DOHH2 (cell line): Measurements from ENCODE around the gene ANK2.

Experiments used
- H3F3A ChIP-seq: fragments of 200-600 bp; sonication (generic), shearing (Covaris generic); 2 replicates; pipeline ENCODE4 v1.6.0; 2016; ENCODE audit warnings: antibody characterized with exemption, mild to moderate bottlenecking; ENCODE audit not compliant: control insufficient read depth, insufficient read depth
- H3K27ac ChIP-seq: fragments of 200-600 bp; sonication (generic); 2 replicates; pipeline ENCODE4 v1.5.1; 2014; ENCODE audit warnings: low read depth, mild to moderate bottlenecking, low read length, moderate library complexity
- H3K27me3 ChIP-seq: fragments of 200-600 bp; sonication (generic); 2 replicates; pipeline ENCODE4 v1.6.1; 2014; ENCODE audit warnings: mild to moderate bottlenecking, low read length, mixed read lengths; ENCODE audit not compliant: control insufficient read depth
- H3K36me3 ChIP-seq: fragments of 200-600 bp; sonication (generic); 2 replicates; pipeline ENCODE4 v1.6.1; 2014; ENCODE audit warnings: mild to moderate bottlenecking, low read length, moderate library complexity, mixed read lengths; ENCODE audit not compliant: control insufficient read depth
- H3K4me1 ChIP-seq: fragments of 200-600 bp; sonication (generic); 2 replicates; pipeline ENCODE4 v1.6.1; 2014; ENCODE audit warnings: mild to moderate bottlenecking, low read length, mixed read lengths; ENCODE audit not compliant: control insufficient read depth
- H3K4me2 ChIP-seq: fragments of 200-600 bp; sonication (generic); 2 replicates; pipeline ENCODE4 v1.6.0; 2014; ENCODE audit warnings: mild to moderate bottlenecking, low read length, moderate library complexity
- H3K4me3 ChIP-seq: fragments of 200-600 bp; sonication (generic); 2 replicates; pipeline ENCODE4 v1.5.1; 2014; ENCODE audit warnings: mild to moderate bottlenecking, low read length, mixed read lengths
- H3K79me2 ChIP-seq: fragments of 200-600 bp; sonication (generic); 2 replicates; pipeline ENCODE4 v1.6.1; 2014; ENCODE audit warnings: mild to moderate bottlenecking, low read length, mixed read lengths; ENCODE audit not compliant: control insufficient read depth
- H3K9me2 ChIP-seq: fragments of 200-600 bp; sonication (generic); replicated peaks from 2 replicates; pipeline ENCODE4 v1.6.1; 2014; ENCODE audit warnings: mild to moderate bottlenecking, low read length, mixed read lengths; ENCODE audit not compliant: control insufficient read depth
- H3K9me3 ChIP-seq: fragments of 200-600 bp; sonication (generic); 2 replicates; pipeline ENCODE4 v1.6.1; 2014; ENCODE audit warnings: antibody characterized with exemption, low read length, mixed read lengths; ENCODE audit not compliant: control insufficient read depth, insufficient read depth
- H4K20me1 ChIP-seq: fragments of 200-600 bp; sonication (generic); 2 replicates; pipeline ENCODE4 v1.6.0; 2014; ENCODE audit warnings: low read depth, mild to moderate bottlenecking, antibody characterized with exemption, low read length, moderate library complexity; ENCODE audit not compliant: control insufficient read depth, insufficient read depth
- CTCF ChIP-seq: fragments of 200-600 bp; sonication (generic); IDR thresholded peaks from one replicate; pipeline ENCODE4 v1.5.1; 2014; ENCODE audit warnings: antibody characterized with exemption, mild to moderate bottlenecking, low read depth, low read length; ENCODE audit not compliant: poor library complexity, severe bottlenecking
- EZH2phosphoT487 ChIP-seq: fragments of 200-600 bp; sonication (generic); IDR thresholded peaks from 2 replicates; pipeline ENCODE4 v1.6.1; 2017; ENCODE audit warnings: borderline replicate concordance, mild to moderate bottlenecking, antibody characterized with exemption, low read length, moderate library complexity, mixed read lengths

ANK2 gene

GRCh38 chr4:113122066-113122465 is 72.6 kb downstream of the ANK2 start:
- Histone ChIP-seq H3K27ac (no peak overlapping the region), H3K27me3 (peaks cover 10% of the 10 kb centered on the region), H3K9me2 (no peaks in the 10 kb centered on the region), H3F3A (no peaks in the 10 kb centered on the region), H3K4me2 (no peak overlapping the region), H4K20me1 (no peaks in the 10 kb centered on the region), H3K4me1 (no peaks in the 10 kb centered on the region), H3K36me3 (no peaks in the 10 kb centered on the region), H3K79me2 (no peaks in the 10 kb centered on the region), H3K9me3 (no peaks in the 10 kb centered on the region), H3K4me3 (no peak overlapping the region)
- no peak for TF ChIP-seq EZH2phosphoT487
- TF ChIP-seq CTCF: no peak

DNA sequence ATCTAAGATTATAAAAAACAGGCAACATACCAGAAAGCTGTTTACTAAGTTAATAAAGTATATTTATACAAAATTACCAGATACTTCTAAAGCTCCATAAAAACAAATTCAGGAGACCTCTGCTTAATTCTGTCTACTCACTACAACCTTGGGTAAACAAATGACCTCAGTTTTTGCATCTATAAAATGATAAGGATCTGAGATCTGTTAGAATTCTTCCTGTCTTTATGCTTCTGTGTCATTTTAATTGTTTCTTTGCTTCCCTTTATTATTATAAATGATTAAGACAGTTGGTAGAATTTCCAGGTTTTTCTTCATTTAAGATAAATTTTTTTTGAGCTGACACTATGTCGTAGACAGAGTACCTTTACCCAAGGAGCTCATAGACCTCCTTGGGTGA is 76.0 kb downstream of the ANK2 start:
- Histone ChIP-seq H3K27me3 (peaks cover 10% of the 10 kb centered on the region), H3K36me3 (no peaks in the 10 kb centered on the region), H3K9me3 (no peaks in the 10 kb centered on the region), H3K4me3 (no peak overlapping the region), H3K27ac (no peak overlapping the region), H3F3A (no peaks in the 10 kb centered on the region), H3K79me2 (no peaks in the 10 kb centered on the region), H3K9me2 (no peaks in the 10 kb centered on the region), H3K4me1 (no peaks in the 10 kb centered on the region), H4K20me1 (no peaks in the 10 kb centered on the region), H3K4me2 (no peak overlapping the region)
- no peak for TF ChIP-seq CTCF
- no peak for TF ChIP-seq EZH2phosphoT487

- Histone ChIP-seq H3F3A (no peaks in the 10 kb centered on the region), H3K36me3 (no peaks in the 10 kb centered on the region), H3K9me2 (no peaks in the 10 kb centered on the region), H3K79me2 (no peaks in the 10 kb centered on the region), H3K9me3 (no peaks in the 10 kb centered on the region), H3K27ac (no peak overlapping the region), H4K20me1 (no peaks in the 10 kb centered on the region), H3K4me2 (no peak overlapping the region), H3K4me3 (no peak overlapping the region), H3K4me1 (no peaks in the 10 kb centered on the region), H3K27me3 (peaks cover 4% of the 10 kb centered on the region; the same call in 1 of the 2 replicates)
- no peak for TF ChIP-seq EZH2phosphoT487
- no peak for TF ChIP-seq CTCF
Measured at GRCh38 chr4:113131136-113131535, 81.7 kb downstream of the ANK2 start.

DNA sequence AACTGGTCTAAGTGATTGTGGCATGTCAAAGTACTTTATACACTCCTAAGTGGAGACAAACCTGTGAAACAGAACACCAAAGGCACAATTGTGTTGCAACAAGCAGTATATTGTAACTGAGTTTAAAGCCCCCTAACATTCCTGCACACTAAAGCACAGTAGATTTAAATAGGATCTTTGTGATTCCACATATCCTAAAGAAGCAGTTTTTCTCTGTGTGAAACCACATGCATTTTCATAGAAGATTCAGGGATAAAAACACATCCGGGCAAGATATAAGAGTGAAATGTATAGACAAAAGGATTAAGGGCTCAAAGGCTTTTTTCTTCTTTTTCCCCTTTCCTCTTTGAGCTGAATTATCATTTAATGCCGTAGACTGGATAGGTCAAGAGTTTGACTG is 82.2 kb downstream of the ANK2 start:
- no peaks in the 10 kb centered on the region for H3K9me3 ChIP-seq
- H3K27me3 ChIP-seq: peaks cover 4% of the 10 kb centered on the region; the same call in 1 of the 2 replicates
- H3K4me3 ChIP-seq: no peak overlapping the region
- H3K4me2 ChIP-seq: no peak overlapping the region
- no peaks in the 10 kb centered on the region for H3K79me2 ChIP-seq
- no peaks in the 10 kb centered on the region for H3K4me1 ChIP-seq
- no peaks in the 10 kb centered on the region for H4K20me1 ChIP-seq
- no peak for TF ChIP-seq CTCF
- TF ChIP-seq EZH2phosphoT487: no peak
- H3K36me3 ChIP-seq: no peaks in the 10 kb centered on the region
- no peaks in the 10 kb centered on the region for H3F3A ChIP-seq
- H3K27ac ChIP-seq: no peak overlapping the region
- no peaks in the 10 kb centered on the region for H3K9me2 ChIP-seq
